GM10266 (cell line): ENCODE data around the gene RNF128.

Source experiments
- DNase-seq: peaks from one replicate; pipeline ENCODE4 v3.0.0; 2012; ENCODE audit errors: extremely low spot score
- CTCF ChIP-seq: IDR thresholded peaks from 2 replicates; pipeline ENCODE4 v1.5.1; 2012; ENCODE audit warnings: mild to moderate bottlenecking, low read depth; ENCODE audit not compliant: control insufficient read depth, insufficient read depth; ENCODE audit errors: missing control alignments

The RNF128 gene

GRCh38 chrX:106706466-106706865, 20.0 kb upstream of the RNF128 start:
- no peak for TF ChIP-seq CTCF
- no peak for DNase-seq

GRCh38 chrX:106707771-106708454, 18.6 kb upstream of the RNF128 start:
- no peak for TF ChIP-seq CTCF
- DNase-seq, result no peak

DNA sequence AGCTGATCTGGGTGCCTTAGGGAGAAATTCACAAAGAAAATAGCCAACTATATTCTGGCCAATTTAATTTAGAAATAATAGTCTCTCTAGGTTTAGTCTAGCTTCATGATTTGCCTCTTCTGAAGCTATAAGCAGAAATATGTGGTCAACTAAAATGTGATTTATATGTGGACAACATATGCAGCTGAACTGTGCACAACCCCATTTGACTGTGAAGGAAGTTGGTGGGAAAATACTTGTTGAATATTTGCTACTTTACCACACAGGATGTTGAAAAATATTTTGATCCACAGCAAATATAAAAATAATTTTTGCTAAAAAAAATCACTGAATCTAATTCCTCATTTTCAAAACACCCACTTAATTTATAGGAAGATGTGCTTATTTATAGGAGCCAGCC, 15.7 kb upstream of the RNF128 start:
- TF ChIP-seq CTCF, result no peak
- DNase-seq, result no peak

GRCh38 chrX:106711375-106711774, 15.1 kb upstream of the RNF128 start:
- DNase-seq, result no peak
- no peak for TF ChIP-seq CTCF

- DNase-seq, result no peak
- no peak for TF ChIP-seq CTCF
These were observed 10.5 kb upstream of the RNF128 start for GRCh38 chrX:106716004-106716403.

GRCh38 chrX:106716463-106716862, 10.0 kb upstream of the RNF128 start:
- DNase-seq, result no peak
- TF ChIP-seq CTCF, result no peak

- no peak for TF ChIP-seq CTCF
- no peak for DNase-seq
These were observed 7.8 kb upstream of the RNF128 start for GRCh38 chrX:106718709-106719108.
